Activated T-cell treated with anti-CD3 and anti-CD28 coated beads, Interleukin-2, amount 50 U/mL, for 72 hours (primary cell): ENCODE data around the gene E2F2. TPM values are rescaled to one million over a fixed set of nuclear protein-coding genes. Genes with fewer than 3 reads are reported as not detected.
A peak's percentile ranks its signal among the peaks of the same experiment; 100 is the strongest.

Experiments used
- ATAC-seq, 2 donors: fragments of 150-1000 bp; cut with Tn5 transposase; replicated peaks in 1 of 2; 2 replicates each; pipeline ENCODE4 v1.10.0; 2021; ENCODE audit warnings: moderate library complexity in 2 of 2, mild to moderate bottlenecking in 1 of 2
- DNase-seq, 2 donors: peaks; one replicate each; pipeline ENCODE4 v3.0.0; 2021 to 2022; ENCODE audit warnings: mixed read lengths in 1 of 2
- H3K27ac Mint-ChIP-seq: one replicate; pipeline ENCODE4 v1.8.0; 2022; ENCODE audit warnings: mild to moderate bottlenecking, moderate library complexity, mixed read lengths
- H3K27me3 Mint-ChIP-seq: one replicate; pipeline ENCODE4 v1.8.0; 2022; ENCODE audit warnings: low read depth, mixed read lengths
- H3K36me3 Mint-ChIP-seq, 2 donors: one replicate each; pipeline ENCODE4 v1.8.0; 2022; ENCODE audit warnings: mixed read lengths in 2 of 2, mild to moderate bottlenecking in 1 of 2; ENCODE audit not compliant: insufficient read depth in 2 of 2
- H3K4me1 Mint-ChIP-seq: one replicate; pipeline ENCODE4 v1.8.0; 2022; ENCODE audit warnings: low read depth, mixed read lengths
- H3K4me3 Mint-ChIP-seq, 2 donors: one replicate each; pipeline ENCODE4 v1.8.0; 2022; ENCODE audit warnings: mild to moderate bottlenecking in 2 of 2, mixed read lengths in 2 of 2, moderate library complexity in 2 of 2
- H3K9me3 Mint-ChIP-seq, 2 donors: one replicate each; pipeline ENCODE4 v1.8.0; 2022; ENCODE audit warnings: mixed read lengths in 2 of 2
- total RNA-seq, 2 donors: library from RNA; stranded (reverse); gene quantifications; one replicate each; pipeline ENCODE4 v1.2.3, GENCODE V29; 2022

Gene E2F2, protein sequence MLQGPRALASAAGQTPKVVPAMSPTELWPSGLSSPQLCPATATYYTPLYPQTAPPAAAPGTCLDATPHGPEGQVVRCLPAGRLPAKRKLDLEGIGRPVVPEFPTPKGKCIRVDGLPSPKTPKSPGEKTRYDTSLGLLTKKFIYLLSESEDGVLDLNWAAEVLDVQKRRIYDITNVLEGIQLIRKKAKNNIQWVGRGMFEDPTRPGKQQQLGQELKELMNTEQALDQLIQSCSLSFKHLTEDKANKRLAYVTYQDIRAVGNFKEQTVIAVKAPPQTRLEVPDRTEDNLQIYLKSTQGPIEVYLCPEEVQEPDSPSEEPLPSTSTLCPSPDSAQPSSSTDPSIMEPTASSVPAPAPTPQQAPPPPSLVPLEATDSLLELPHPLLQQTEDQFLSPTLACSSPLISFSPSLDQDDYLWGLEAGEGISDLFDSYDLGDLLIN
- total RNA-seq = 10 to 100 TPM; 19.9 to 24.7 TPM

GRCh38 chr1:23530747-23531561 is at the start of gene E2F2:
Gene E2F2 (minus strand): TSS chr1:23531233. CDS start chr1:23530793, 440 bp downstream.
- Mint-ChIP-seq H3K9me3 (no peaks in the 10 kb centered on the region), H3K27me3 (peaks cover 6% of the 10 kb centered on the region), H3K36me3 (peaks cover 1% of the 10 kb centered on the region in 2 donors), H3K27ac (peak within 1 kb of the TSS; percentile 98), H3K4me1 (peaks cover 70% of the 10 kb centered on the region), H3K4me3 (peak within 1 kb of the TSS; percentile 92 to 97)
- DNase-seq (peak; percentile 83 to 86), ATAC-seq (peak; percentile 69 to 72)

DNA sequence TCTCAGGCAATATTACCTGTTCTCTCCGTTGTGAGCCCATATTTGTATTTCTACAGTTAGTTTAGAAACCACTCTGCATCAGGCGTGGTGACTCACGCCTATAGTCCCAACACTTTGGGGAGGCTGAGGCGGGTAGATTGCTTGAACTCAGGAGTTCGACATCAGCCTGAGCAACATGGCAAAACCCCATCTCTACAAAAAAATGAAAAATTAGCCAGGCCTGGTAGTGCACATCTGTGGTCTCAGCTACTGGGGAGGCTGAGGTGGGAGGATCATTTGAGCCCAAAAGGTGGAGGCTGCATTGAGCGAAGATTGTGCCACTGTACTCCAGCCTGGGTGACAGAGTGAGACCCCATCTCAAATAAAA is 47.9 kb upstream of the E2F2 start:
- Mint-ChIP-seq H3K4me1 (peaks cover 61% of the 10 kb centered on the region), H3K9me3 (no peaks in the 10 kb centered on the region), H3K36me3 (no peaks in the 10 kb centered on the region), H3K27ac (no peak overlapping the region), H3K27me3 (no peaks in the 10 kb centered on the region), H3K4me3 (peak overlapping the region; percentile 19 to 33)
- DNase-seq (peak in 1 of 2 donors; percentile 36), ATAC-seq (peak; percentile 31 to 40)

DNA sequence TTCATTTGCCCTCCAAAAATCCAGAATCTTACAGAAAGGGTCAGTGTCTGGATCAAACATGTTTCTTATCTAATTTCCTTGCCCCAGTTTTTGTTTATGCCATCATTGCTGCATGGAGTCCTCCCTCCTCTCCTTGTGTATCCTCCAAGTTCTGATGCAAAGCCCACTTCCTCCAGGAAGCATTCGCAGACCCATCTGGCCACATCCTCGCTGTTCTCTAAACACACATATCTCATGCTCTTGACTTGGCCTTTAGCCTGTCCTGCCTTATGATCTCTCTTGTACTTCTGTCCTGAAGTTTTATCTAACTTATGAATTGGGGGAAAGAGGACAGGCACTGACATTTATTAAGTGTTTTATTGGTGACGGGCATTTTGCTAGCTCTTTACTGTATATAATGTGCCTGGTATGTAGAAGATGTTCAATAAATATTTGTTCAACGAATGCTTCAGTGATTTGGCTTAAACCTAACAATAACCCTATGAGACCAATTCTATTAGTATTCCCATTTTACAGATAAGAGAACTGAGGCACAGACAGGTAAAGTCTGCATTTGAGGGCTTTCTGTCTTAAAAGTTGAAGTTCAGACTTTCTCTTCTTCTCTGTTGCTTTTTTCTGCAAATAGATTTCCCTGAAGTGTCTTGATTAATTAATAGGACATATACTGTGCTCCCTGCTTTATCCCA is 47.4 kb upstream of the E2F2 start:
- DNase-seq (no peak), ATAC-seq (no peak)
- Mint-ChIP-seq H3K27me3 (no peaks in the 10 kb centered on the region), H3K36me3 (no peaks in the 10 kb centered on the region), H3K27ac (no peak overlapping the region), H3K9me3 (no peaks in the 10 kb centered on the region), H3K4me1 (peaks cover 61% of the 10 kb centered on the region), H3K4me3 (peak overlapping the region; percentile 19 to 50)

DNA sequence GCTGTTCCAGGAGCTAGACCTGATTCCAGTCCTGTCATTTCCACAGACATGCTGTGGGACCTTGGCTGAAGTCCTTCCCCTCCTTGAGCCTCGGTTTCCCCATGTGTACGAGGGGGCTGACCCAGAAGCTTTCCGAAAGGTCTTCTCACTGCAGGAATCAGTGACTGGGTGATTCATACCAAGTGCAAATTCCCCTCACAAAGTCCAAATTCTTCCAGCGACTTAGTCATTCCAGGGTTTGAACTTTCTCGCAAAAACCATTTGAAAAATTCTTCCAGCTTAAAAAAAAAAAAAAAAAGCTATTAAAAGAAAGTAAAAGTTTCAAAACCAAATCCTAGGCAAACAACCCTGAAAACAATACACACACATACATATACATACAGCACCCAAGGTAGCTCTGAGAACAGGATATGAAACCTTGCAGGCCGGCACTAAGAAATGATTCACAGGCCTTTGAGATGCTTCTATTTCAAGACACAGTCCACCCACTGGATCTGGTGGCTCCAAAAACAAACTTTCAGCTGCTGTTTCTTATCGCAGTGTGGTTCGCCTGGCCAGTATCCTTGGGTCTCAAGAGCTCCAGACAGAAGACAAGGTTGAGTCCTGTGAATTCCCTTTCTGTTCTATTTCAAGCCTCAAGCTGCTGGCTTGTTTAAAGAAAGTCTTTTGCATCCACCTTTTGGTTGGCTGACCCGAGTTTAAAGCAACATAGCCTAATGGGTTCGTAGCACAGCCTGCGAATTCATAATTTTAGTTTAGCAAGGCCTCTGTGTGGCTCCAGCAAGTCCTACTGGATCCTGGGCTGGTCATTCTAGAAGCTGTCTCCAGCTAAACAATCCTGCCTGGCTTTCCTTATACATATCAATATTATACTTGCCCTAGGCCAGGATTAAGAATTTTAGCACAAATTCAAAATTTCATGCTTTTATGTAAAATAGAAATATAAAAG is 46.3 kb upstream of the E2F2 start:
- peak overlapping the region; percentile 78 for H3K4me3 Mint-ChIP-seq
- ATAC-seq = peak; percentile 98 to 99
- H3K27me3 Mint-ChIP-seq = no peaks in the 10 kb centered on the region
- peak overlapping the region; percentile 90 for H3K27ac Mint-ChIP-seq
- peaks cover 61% of the 10 kb centered on the region for H3K4me1 Mint-ChIP-seq
- peak; percentile 59 to 67 for DNase-seq
- H3K36me3 Mint-ChIP-seq = no peaks in the 10 kb centered on the region
- H3K9me3 Mint-ChIP-seq = no peaks in the 10 kb centered on the region

- H3K4me1 Mint-ChIP-seq = peaks cover 60% of the 10 kb centered on the region
- no peaks in the 10 kb centered on the region for H3K27me3 Mint-ChIP-seq
- peak overlapping the region; percentile 90 for H3K27ac Mint-ChIP-seq
- ATAC-seq = no peak
- DNase-seq = no peak
- H3K9me3 Mint-ChIP-seq = no peaks in the 10 kb centered on the region
- peak overlapping the region; percentile 78 for H3K4me3 Mint-ChIP-seq
- H3K36me3 Mint-ChIP-seq = no peaks in the 10 kb centered on the region
Observed at GRCh38 chr1:23576338-23577055, 45.5 kb upstream of the E2F2 start.

DNA sequence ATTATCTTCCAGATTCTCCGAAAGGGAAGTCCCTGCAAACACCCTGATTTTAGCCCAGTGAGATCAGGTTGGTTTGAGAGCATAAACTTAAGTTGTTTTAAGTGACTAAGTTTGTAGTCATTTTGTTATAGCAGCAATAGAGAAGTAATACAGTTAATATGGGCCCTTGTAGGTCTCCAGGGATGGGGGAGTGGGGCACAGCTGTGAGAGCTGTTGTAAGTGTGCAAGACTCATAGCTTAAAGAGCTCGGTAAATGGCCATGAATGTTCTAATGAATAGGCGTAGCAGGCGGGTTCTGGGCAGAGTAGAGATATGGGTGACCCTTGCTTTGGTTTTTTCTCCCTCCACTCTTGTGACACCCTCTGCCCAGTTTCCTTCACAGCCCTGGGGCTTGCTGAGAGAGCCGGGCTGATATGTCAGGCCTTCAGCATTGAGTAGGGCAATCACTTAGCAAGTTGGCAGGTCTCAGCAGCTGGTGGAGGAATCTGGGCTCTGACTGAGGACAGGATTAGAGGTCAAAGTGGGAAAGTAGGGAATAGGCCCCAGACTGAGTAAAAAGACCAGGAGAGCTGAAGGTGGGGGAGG is 44.3 kb upstream of the E2F2 start:
- Mint-ChIP-seq H3K4me1 (peaks cover 53% of the 10 kb centered on the region), H3K9me3 (no peaks in the 10 kb centered on the region), H3K27ac (no peak overlapping the region), H3K27me3 (no peaks in the 10 kb centered on the region), H3K36me3 (no peaks in the 10 kb centered on the region), H3K4me3 (peak overlapping the region in 1 of 2 donors; percentile 24)
- DNase-seq (no peak), ATAC-seq (no peak)

- no peak for DNase-seq
- no peaks in the 10 kb centered on the region for H3K36me3 Mint-ChIP-seq
- H3K9me3 Mint-ChIP-seq = no peaks in the 10 kb centered on the region
- no peak for ATAC-seq
- H3K4me3 Mint-ChIP-seq = no peak overlapping the region
- H3K27ac Mint-ChIP-seq = no peak overlapping the region
- peaks cover 1% of the 10 kb centered on the region for H3K27me3 Mint-ChIP-seq
- peaks cover 50% of the 10 kb centered on the region for H3K4me1 Mint-ChIP-seq
Observed at GRCh38 chr1:23574265-23574754, 43.3 kb upstream of the E2F2 start.

- H3K4me1 Mint-ChIP-seq = peaks cover 47% of the 10 kb centered on the region
- H3K9me3 Mint-ChIP-seq = no peaks in the 10 kb centered on the region
- no peak for ATAC-seq
- no peaks in the 10 kb centered on the region for H3K36me3 Mint-ChIP-seq
- H3K27ac Mint-ChIP-seq = no peak overlapping the region
- H3K4me3 Mint-ChIP-seq = no peak overlapping the region
- H3K27me3 Mint-ChIP-seq = peaks cover 8% of the 10 kb centered on the region
- no peak for DNase-seq
Observed at GRCh38 chr1:23573574-23574182, 42.6 kb upstream of the E2F2 start.

- no peak overlapping the region for H3K27ac Mint-ChIP-seq
Observed at GRCh38 chr1:23571465-23571864, 40.4 kb upstream of the E2F2 start.

GRCh38 chr1:23570001-23570691 is 39.1 kb upstream of the E2F2 start:
- Mint-ChIP-seq H3K27me3 (peaks cover 24% of the 10 kb centered on the region), H3K27ac (no peak overlapping the region), H3K4me3 (no peak overlapping the region), H3K4me1 (peaks cover 26% of the 10 kb centered on the region), H3K36me3 (peaks cover 0 to 3% of the 10 kb centered on the region in 2 donors), H3K9me3 (no peaks in the 10 kb centered on the region)
- ATAC-seq = no peak
- DNase-seq = no peak

More at GRCh38 chr1:23571465-23571864, 40.4 kb upstream of the E2F2 start:
- peaks cover 24% of the 10 kb centered on the region for H3K27me3 Mint-ChIP-seq
- DNase-seq = no peak
- H3K4me3 Mint-ChIP-seq = no peak overlapping the region
- H3K9me3 Mint-ChIP-seq = no peaks in the 10 kb centered on the region
- peaks cover 40% of the 10 kb centered on the region for H3K4me1 Mint-ChIP-seq
- H3K36me3 Mint-ChIP-seq = peaks cover 0 to 3% of the 10 kb centered on the region in 2 donors
- no peak for ATAC-seq
